HEK293 (cell line): ENCODE results near the gene ZFP91.

Experiments used
- CTCF ChIA-PET: fragments of 350-600 bp; formaldehyde crosslinking; extraction: SDS; loops from one replicate; lab custom pipeline; 2021; ENCODE audit warnings: antibody characterized with exemption; lab: Yijun Ruan, JAX
- POLR2A ChIA-PET: fragments of 300-600 bp; formaldehyde crosslinking; extraction: SDS; loops from one replicate; lab custom pipeline; 2020; ENCODE audit warnings: antibody characterized with exemption, inconsistent platforms; lab: Yijun Ruan, JAX
- H3K27ac ChIP-seq: fragments of 200-500 bp; sonication (Bioruptor generic); 2 replicates; pipeline ENCODE4 v1.5.1; 2014; ENCODE audit warnings: low read depth, low read length, control low read depth, inconsistent platforms; ENCODE audit errors: extremely low read depth
- H3K36me3 ChIP-seq, 2 experiments: fragments of 200-500 bp in 1 of 2; sonication (Bioruptor generic) in 1 of 2; 1 replicate in 1 of 2; 2 replicates in 1 of 2; pipeline ENCODE4 v1.5.1; 2014 to 2017; ENCODE audit warnings: inconsistent platforms in 2 of 2, low read length in 2 of 2; ENCODE audit not compliant: control insufficient read depth in 2 of 2, insufficient read depth in 1 of 2
- H3K4me1 ChIP-seq: fragments of 200-500 bp; sonication (Bioruptor generic); 2 replicates; pipeline ENCODE4 v1.5.1; 2014; ENCODE audit warnings: mild to moderate bottlenecking, low read length, inconsistent platforms; ENCODE audit not compliant: control insufficient read depth, insufficient read depth
- H3K4me3 ChIP-seq: 2 replicates; pipeline ENCODE4 v1.5.1; 2011; ENCODE audit warnings: low read depth, mild to moderate bottlenecking, control low read depth, low read length, moderate library complexity
- H3K9me3 ChIP-seq: fragments of 200-500 bp; sonication (Bioruptor generic); 2 replicates; pipeline ENCODE4 v1.5.1; 2014; ENCODE audit warnings: low read depth, low read length, inconsistent platforms; ENCODE audit not compliant: control insufficient read depth, insufficient read depth
- ATF2 ChIP-seq: fragments of 450-650 bp; formaldehyde crosslinking; IDR thresholded peaks from 2 replicates; pipeline ENCODE4 v1.5.1; 2016; ENCODE audit warnings: missing biosample characterization, missing genetic modification characterization, low read depth
- GLIS2 ChIP-seq: fragments of 450-650 bp; formaldehyde crosslinking; IDR thresholded peaks from 2 replicates; pipeline ENCODE4 v1.5.1; 2016; ENCODE audit warnings: missing biosample characterization, missing genetic modification characterization
- KLF7 ChIP-seq: fragments of 450-650 bp; formaldehyde crosslinking; IDR thresholded peaks from 2 replicates; pipeline ENCODE4 v1.5.1; 2016; ENCODE audit warnings: missing biosample characterization, missing genetic modification characterization, borderline replicate concordance
- PRDM1 ChIP-seq: fragments of 450-650 bp; formaldehyde crosslinking; IDR thresholded peaks from 2 replicates; pipeline ENCODE4; 2016; ENCODE audit warnings: missing biosample characterization, missing genetic modification characterization
- PRDM4 ChIP-seq: fragments of 450-650 bp; formaldehyde crosslinking; IDR thresholded peaks from 2 replicates; pipeline ENCODE4 v1.5.1; 2017; ENCODE audit warnings: missing biosample characterization, missing genetic modification characterization
- SP2 ChIP-seq: fragments of 450-650 bp; formaldehyde crosslinking; IDR thresholded peaks from 2 replicates; pipeline ENCODE4 v1.5.1; 2016; ENCODE audit warnings: missing biosample characterization, missing genetic modification characterization
- ZBTB1 ChIP-seq: fragments of 450-650 bp; formaldehyde crosslinking; IDR thresholded peaks from 2 replicates; pipeline ENCODE4 v1.5.1; 2016; ENCODE audit warnings: missing biosample characterization, missing genetic modification characterization
- ZBTB17 ChIP-seq: fragments of 450-650 bp; formaldehyde crosslinking; IDR thresholded peaks from 2 replicates; pipeline ENCODE4 v1.5.1; 2016; ENCODE audit warnings: missing biosample characterization, missing genetic modification characterization
- ZBTB48 ChIP-seq: fragments of 450-650 bp; formaldehyde crosslinking; IDR thresholded peaks from 2 replicates; pipeline ENCODE4 v1.5.1; 2016; ENCODE audit warnings: missing biosample characterization, missing genetic modification characterization
- ZFP37 ChIP-seq: fragments of 450-650 bp; formaldehyde crosslinking; IDR thresholded peaks from 2 replicates; pipeline ENCODE4 v1.5.1; 2016; ENCODE audit warnings: missing biosample characterization, missing genetic modification characterization
- ZNF114 ChIP-seq: fragments of 450-650 bp; formaldehyde crosslinking; IDR thresholded peaks from 2 replicates; pipeline ENCODE4 v1.5.0; 2017; ENCODE audit warnings: missing biosample characterization, missing genetic modification characterization
- ZNF132 ChIP-seq: fragments of 450-650 bp; formaldehyde crosslinking; IDR thresholded peaks from 2 replicates; pipeline ENCODE4 v1.5.1; 2017; ENCODE audit warnings: missing biosample characterization, missing genetic modification characterization, borderline replicate concordance
- ZNF146 ChIP-seq: fragments of 450-650 bp; formaldehyde crosslinking; IDR thresholded peaks from 2 replicates; pipeline ENCODE4 v1.5.1; 2016; ENCODE audit warnings: missing biosample characterization, missing genetic modification characterization
- ZNF239 ChIP-seq: fragments of 450-650 bp; formaldehyde crosslinking; IDR thresholded peaks from 2 replicates; pipeline ENCODE4 v1.5.1; 2016; ENCODE audit warnings: missing biosample characterization, missing genetic modification characterization
- ZNF324 ChIP-seq: fragments of 450-650 bp; formaldehyde crosslinking; IDR thresholded peaks from 2 replicates; pipeline ENCODE4 v1.5.1; 2016; ENCODE audit warnings: missing biosample characterization, missing genetic modification characterization
- ZNF416 ChIP-seq: fragments of 450-650 bp; formaldehyde crosslinking; IDR thresholded peaks from 2 replicates; pipeline ENCODE4 v1.5.1; 2016; ENCODE audit warnings: missing biosample characterization, missing genetic modification characterization
- ZNF423 ChIP-seq: fragments of 450-650 bp; formaldehyde crosslinking; IDR thresholded peaks from 2 replicates; pipeline ENCODE4 v1.5.1; 2016; ENCODE audit warnings: missing biosample characterization, missing genetic modification characterization
- ZNF560 ChIP-seq: fragments of 450-650 bp; formaldehyde crosslinking; IDR thresholded peaks from 2 replicates; pipeline ENCODE4 v1.5.1; 2017; ENCODE audit warnings: missing biosample characterization, missing genetic modification characterization, borderline replicate concordance
- ZNF639 ChIP-seq: fragments of 450-650 bp; formaldehyde crosslinking; IDR thresholded peaks from 2 replicates; pipeline ENCODE4 v1.5.1; 2016; ENCODE audit warnings: missing biosample characterization, missing genetic modification characterization
- ZNF785 ChIP-seq: fragments of 450-650 bp; formaldehyde crosslinking; IDR thresholded peaks from 2 replicates; pipeline ENCODE4 v1.5.1; 2016; ENCODE audit warnings: missing biosample characterization, missing genetic modification characterization
- ZNF843 ChIP-seq: fragments of 450-650 bp; formaldehyde crosslinking; IDR thresholded peaks from 2 replicates; pipeline ENCODE4 v1.5.1; 2016; ENCODE audit warnings: missing biosample characterization, missing genetic modification characterization
- ZXDB ChIP-seq: fragments of 450-650 bp; formaldehyde crosslinking; IDR thresholded peaks from 2 replicates; pipeline ENCODE4 v1.5.1; 2016; ENCODE audit warnings: missing biosample characterization, missing genetic modification characterization
- TF ChIP-seq, protein P1 (sequence below): sonication (generic); formaldehyde crosslinking; IDR thresholded peaks from 2 replicates; pipeline ENCODE4 v1.8.1; 2022; ENCODE audit warnings: mild to moderate bottlenecking, moderate library complexity, missing genetic modification reagents

The ZFP91 gene

DNA sequence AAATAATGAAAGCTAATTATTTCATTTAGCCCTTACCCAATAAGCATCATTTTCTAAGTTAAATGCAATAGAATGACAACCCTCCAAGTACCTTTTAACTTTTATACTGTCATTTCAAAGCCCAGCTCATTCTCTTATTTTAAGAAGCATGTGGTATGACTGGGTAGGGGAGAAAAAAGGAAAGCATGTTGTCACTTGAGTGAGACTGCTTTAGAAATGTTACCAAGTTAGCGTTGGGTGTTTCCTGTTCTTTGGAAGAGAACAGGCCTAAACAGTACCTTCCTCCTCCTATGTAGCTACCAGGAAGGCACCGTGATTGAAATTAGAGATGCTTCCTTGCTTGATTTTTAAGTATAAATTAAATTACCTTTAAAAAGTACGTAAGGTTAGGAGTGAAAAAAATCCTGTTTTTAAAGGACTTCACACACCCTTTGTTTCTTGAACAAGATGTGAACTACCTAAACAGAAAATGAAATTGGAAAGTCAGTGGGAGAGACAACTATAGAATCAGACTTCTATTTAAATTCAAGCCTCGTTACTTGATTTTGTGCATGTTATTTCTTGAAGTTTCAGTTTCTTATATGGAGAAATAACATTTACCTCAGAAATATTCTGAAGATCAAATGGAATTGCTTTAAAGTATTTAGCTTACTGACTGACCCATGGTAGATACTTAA is 42.9 kb downstream of the ZFP91 start:
- TF ChIP-seq SP2 (no peak), ZNF324 (tag by site-specific recombination) (no peak), ZXDB (tag by site-specific recombination) (no peak), ZFP37 (no peak), ZNF785 (tag by site-specific recombination) (no peak)
- ChIA-PET CTCF (interaction anchor here (1.6 kb wide), 1 partner anchor 8 kb away, joined by 5 read pairs; no protein-coding TSS in a partner anchor), POLR2A (no interaction called here)
- Histone ChIP-seq H3K4me1 (no peaks in the 10 kb centered on the region), H3K27ac (no peak overlapping the region), H3K4me3 (no peak overlapping the region), H3K9me3 (no peaks in the 10 kb centered on the region), H3K36me3 (peaks cover 4 to 94% of the 10 kb centered on the region in 2 experiments)

DNA sequence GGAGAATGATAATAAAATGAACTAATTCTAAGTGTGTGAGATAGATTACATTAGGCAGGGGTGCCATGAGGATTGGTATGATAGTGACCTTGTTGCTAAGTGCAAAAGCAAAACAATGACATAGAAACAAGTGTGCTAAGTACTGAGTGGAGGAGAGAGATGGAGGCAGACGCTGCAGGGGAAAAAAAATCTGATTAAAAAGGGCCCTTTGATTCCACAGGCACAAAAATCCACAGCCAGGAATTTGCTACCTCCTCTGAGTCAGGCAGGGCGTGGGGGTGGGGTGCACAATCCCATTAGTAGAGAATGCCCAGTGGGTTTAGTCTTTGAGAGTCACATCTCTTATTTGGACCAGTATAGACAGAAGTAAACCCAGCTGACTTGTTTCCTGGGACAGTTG is 43.5 kb downstream of the ZFP91 start, which contains the start of gene CNTF:
Gene CNTF, plus strand, starts transcription at position 322 of the 400 bp plus-strand sequence. CDS start 88 bp downstream, outside the sequence.
- ChIA-PET POLR2A (no interaction called here), CTCF (interaction anchor here (1.6 kb wide), 1 partner anchor 8 kb away, joined by 5 read pairs; no protein-coding TSS in a partner anchor)
- no peaks in the 10 kb centered on the region for H3K9me3 ChIP-seq
- no peak within 1 kb of the TSS for H3K27ac ChIP-seq
- TF ChIP-seq ZNF843 (tag by site-specific recombination) (no peak), ZNF114 (no peak), ZNF239 (no peak), ZNF416 (no peak), KLF7 (tag by site-specific recombination) (no peak)
- H3K4me3 ChIP-seq = no peak within 1 kb of the TSS
- peaks cover 4 to 92% of the 10 kb centered on the region in 2 experiments for H3K36me3 ChIP-seq
- no peaks in the 10 kb centered on the region for H3K4me1 ChIP-seq

DNA sequence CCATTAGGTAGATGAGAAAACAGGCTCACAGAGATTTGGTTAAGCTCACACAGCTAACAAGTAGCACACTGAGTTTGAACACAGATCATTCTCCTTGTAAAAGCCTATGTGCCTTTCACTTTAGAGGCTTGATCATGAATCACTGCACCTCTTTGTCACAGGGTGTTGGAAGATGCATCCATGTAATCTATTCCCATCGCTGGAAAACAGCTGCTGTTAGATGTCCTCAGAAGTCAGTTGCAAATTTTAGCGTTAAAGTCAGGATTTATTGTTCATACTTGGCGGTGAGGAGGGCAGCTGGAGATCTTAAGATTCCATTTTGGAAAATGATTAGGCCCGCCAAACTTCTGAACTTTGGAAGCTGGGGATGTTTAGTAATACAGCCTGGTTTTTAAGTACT is 46.2 kb downstream of the ZFP91 start:
- Histone ChIP-seq H3K4me1 (no peaks in the 10 kb centered on the region), H3K27ac (no peak overlapping the region), H3K9me3 (no peaks in the 10 kb centered on the region), H3K36me3 (peaks cover 0 to 79% of the 10 kb centered on the region in 2 experiments; a peak in 2 of 3 replicates), H3K4me3 (no peak overlapping the region)
- CTCF ChIA-PET = interaction anchor here (0.6 to 1.1 kb wide), 2 partner anchors 39 to 49 kb away, joined by 3 read pairs; no protein-coding TSS in a partner anchor
- POLR2A ChIA-PET = no interaction called here
- TF ChIP-seq ZBTB17 (tag by site-specific recombination) = no peak
- TF ChIP-seq, protein P1, sequence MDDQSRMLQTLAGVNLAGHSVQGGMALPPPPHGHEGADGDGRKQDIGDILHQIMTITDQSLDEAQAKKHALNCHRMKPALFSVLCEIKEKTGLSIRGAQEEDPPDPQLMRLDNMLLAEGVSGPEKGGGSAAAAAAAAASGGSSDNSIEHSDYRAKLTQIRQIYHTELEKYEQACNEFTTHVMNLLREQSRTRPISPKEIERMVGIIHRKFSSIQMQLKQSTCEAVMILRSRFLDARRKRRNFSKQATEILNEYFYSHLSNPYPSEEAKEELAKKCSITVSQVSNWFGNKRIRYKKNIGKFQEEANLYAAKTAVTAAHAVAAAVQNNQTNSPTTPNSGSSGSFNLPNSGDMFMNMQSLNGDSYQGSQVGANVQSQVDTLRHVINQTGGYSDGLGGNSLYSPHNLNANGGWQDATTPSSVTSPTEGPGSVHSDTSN (CRISPR knock-in tag) = no peak
- no peak for TF ChIP-seq ZBTB1 (tag by site-specific recombination)
- TF ChIP-seq GLIS2 (tag by site-specific recombination) = no peak
- no peak for TF ChIP-seq ZNF639
- TF ChIP-seq ZNF132 (tag by site-specific recombination) = no peak
- TF ChIP-seq ZNF560 (tag by site-specific recombination) = no peak
- TF ChIP-seq ZNF146 (tag by site-specific recombination) = no peak
- TF ChIP-seq ZBTB48 (tag by site-specific recombination) = no peak
- TF ChIP-seq PRDM1 (tag by site-specific recombination) = no peak
- TF ChIP-seq ATF2 = no peak
- TF ChIP-seq PRDM4 = no peak
- no peak for TF ChIP-seq ZNF423
